Uterus (tissue), 4 donors: ENCODE data around the gene SLC25A21. TPM values are rescaled to one million over a fixed set of nuclear protein-coding genes. Genes with fewer than 3 reads are reported as not detected.

Source experiments
- DNase-seq, 2 donors: peaks; one replicate each; pipeline ENCODE4 v3.0.0-alpha.2; 2019 to 2020
- H3K27ac ChIP-seq, 2 donors: fragments of 200-600 bp; sonication (generic); 1 replicate in 1 of 2; 2 replicates in 1 of 2; pipeline ENCODE4 v1.5.1; 2016 to 2018
- H3K27me3 ChIP-seq, 2 donors: fragments of 200-600 bp; sonication (generic); one replicate each; pipeline ENCODE4 v1.5.1; 2018 to 2019; ENCODE audit warnings: control low read depth in 1 of 2
- H3K36me3 ChIP-seq, 2 donors: fragments of 200-600 bp; sonication (generic); one replicate each; pipeline ENCODE4 v1.5.1; 2019; ENCODE audit warnings: control low read depth in 1 of 2
- H3K4me1 ChIP-seq, 2 donors: fragments of 200-600 bp; sonication (generic); one replicate each; pipeline ENCODE4 v1.5.1; 2018 to 2019; ENCODE audit warnings: control low read depth in 1 of 2
- H3K4me3 ChIP-seq, 2 donors: fragments of 200-600 bp; sonication (generic); 1 replicate in 1 of 2; 2 replicates in 1 of 2; pipeline ENCODE4 v1.5.1; 2018 to 2019; ENCODE audit warnings: mild to moderate bottlenecking in 1 of 2
- H3K9me3 ChIP-seq, 2 donors: fragments of 200-600 bp; sonication (generic); one replicate each; pipeline ENCODE4 v1.5.1; 2019; ENCODE audit warnings: control low read depth in 1 of 2
- POLR2A ChIP-seq, 2 donors: fragments of 450-650 bp; IDR thresholded peaks; one replicate each; pipeline ENCODE4 v1.6.1; 2016; ENCODE audit warnings: antibody characterized with exemption in 2 of 2, mild to moderate bottlenecking in 1 of 2, moderate library complexity in 1 of 2
- intact Hi-C: fragments of 100-400 bp; cut with DNase I; formaldehyde crosslinking; loops from one replicate; pipeline ENCODE4 v1.15.1; 2023; ENCODE audit warnings: low total_unique reads
- microRNA-seq: library from miRNA; unstranded; fragments of <30 nt; microRNA quantifications from one replicate; pipeline ENCODE4, GENCODE V29; 2016; ENCODE audit warnings: borderline microRNAs expressed, borderline replicate concordance
- small RNA-seq: library from RNA; depleted of rRNA; stranded (forward); fragments of <200 nt; gene quantifications from one replicate; pipeline ENCODE3, GENCODE V24; 2016
- total RNA-seq, 4 donors: library from RNA; depleted of rRNA in 3 of 4; stranded (reverse); fragments of >200 nt in 3 of 4; gene quantifications; one replicate each; pipeline versions ENCODE4 v1.1.0 to v1.2.4, GENCODE V29; 2014 to 2023
- TF ChIP-seq, protein P1 (sequence below), 4 experiments: fragments of 200-600 bp in 2 of 4; fragments of 450-650 bp in 2 of 4; sonication (generic) in 2 of 4; IDR thresholded peaks; one replicate each; pipeline ENCODE4 v1.5.1; 2016 to 2019; ENCODE audit warnings: antibody characterized with exemption in 4 of 4, mild to moderate bottlenecking in 2 of 4, moderate library complexity in 1 of 4
- donor health status: DM: yes; HTN: yes; CAD: no.

The SLC25A21 gene
- total RNA-seq, 4 donors from 2014 or later, result under 0.01 to 3.0 (median 2.0) TPM; not detected in 1

DNA sequence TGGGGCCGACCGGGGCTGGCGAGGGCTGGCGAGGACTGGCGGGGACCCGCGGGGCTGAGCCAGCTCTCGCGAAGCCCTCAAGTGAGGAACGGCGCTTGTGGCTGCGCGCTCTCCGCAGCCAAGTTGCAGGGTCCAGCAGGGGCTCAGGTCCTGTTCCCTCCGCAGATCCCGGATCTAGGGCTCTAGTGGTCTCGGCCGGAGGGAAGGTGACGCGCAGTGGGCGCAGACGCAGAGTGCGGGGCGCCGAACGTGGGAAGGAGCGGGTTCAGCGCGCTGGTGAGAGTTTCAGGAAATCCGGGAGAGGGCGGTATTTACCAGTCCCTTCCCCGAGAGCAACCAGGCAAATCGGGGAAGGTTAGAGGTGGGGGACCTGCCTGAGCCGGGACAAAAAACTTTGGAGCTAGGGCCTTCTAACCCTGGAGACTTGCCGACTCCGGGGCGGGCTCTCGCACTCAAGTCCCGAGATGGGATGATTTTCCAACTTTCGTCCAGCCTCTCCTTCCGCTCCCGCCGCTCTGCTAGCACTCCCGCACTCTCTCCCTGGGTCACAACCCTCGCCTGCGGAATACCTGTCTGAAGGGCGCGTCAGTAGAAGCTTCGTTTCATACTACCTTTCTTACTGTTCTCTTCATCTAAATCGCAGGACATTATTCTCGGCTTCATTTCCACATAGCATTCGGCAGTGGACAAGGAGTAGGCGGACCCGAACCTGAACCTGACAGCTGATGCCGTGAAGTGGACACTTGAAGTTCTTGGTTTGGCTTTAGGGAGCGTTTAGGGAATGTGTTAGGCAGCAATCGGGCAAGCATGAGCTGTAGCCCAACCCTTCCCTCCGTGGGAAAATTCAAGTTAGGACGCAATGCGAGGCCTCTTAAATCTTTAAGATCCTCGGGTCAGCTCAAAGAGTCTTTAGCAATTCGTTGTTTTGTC is 524.3 kb downstream of the SLC25A21 start:
- Histone ChIP-seq H3K27me3 (peaks cover 0 to 46% of the 10 kb centered on the region in 2 donors), H3K27ac (no peak overlapping the region), H3K4me3 (no peak overlapping the region), H3K9me3 (no peaks in the 10 kb centered on the region), H3K4me1 (peaks cover 0 to 9% of the 10 kb centered on the region in 2 donors), H3K36me3 (no peaks in the 10 kb centered on the region)
- intact Hi-C loops, result no loop called here
- TF ChIP-seq, protein P1, sequence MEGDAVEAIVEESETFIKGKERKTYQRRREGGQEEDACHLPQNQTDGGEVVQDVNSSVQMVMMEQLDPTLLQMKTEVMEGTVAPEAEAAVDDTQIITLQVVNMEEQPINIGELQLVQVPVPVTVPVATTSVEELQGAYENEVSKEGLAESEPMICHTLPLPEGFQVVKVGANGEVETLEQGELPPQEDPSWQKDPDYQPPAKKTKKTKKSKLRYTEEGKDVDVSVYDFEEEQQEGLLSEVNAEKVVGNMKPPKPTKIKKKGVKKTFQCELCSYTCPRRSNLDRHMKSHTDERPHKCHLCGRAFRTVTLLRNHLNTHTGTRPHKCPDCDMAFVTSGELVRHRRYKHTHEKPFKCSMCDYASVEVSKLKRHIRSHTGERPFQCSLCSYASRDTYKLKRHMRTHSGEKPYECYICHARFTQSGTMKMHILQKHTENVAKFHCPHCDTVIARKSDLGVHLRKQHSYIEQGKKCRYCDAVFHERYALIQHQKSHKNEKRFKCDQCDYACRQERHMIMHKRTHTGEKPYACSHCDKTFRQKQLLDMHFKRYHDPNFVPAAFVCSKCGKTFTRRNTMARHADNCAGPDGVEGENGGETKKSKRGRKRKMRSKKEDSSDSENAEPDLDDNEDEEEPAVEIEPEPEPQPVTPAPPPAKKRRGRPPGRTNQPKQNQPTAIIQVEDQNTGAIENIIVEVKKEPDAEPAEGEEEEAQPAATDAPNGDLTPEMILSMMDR (IDR thresholded peaks at IDR 0.05), result no peak
- TF ChIP-seq POLR2A (IDR thresholded peaks at IDR 0.05), result no peak
- no peak for DNase-seq

DNA sequence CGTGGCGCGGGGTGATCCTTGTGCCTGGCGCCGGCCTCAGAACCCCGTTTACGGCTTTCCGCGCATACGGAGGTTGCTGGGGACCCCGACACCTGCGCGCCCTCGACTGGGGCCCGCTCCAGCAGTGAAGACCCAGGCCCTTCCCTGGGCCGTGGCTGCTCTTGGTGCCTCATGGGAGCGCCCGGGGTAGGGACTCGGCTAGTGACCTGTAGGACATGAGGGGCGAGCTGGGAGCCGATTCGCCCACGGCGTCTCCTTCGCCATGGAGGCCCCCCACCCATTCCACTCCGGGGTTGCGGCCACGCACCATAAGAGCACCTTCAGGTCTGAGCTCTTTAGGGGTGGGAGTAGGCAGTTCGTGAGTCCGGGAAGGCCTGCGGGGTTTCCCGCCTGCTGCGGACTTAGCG is 525.0 kb downstream of the SLC25A21 start:
- Histone ChIP-seq H3K9me3 (no peaks in the 10 kb centered on the region), H3K27me3 (peaks cover 0 to 46% of the 10 kb centered on the region in 2 donors), H3K4me1 (peaks cover 0 to 9% of the 10 kb centered on the region in 2 donors), H3K4me3 (no peak overlapping the region), H3K27ac (no peak overlapping the region), H3K36me3 (no peaks in the 10 kb centered on the region)
- intact Hi-C loops, result no loop called here
- DNase-seq, result no peak
- TF ChIP-seq, protein P1 (IDR thresholded peaks at IDR 0.05), result no peak
- no peak for TF ChIP-seq POLR2A (IDR thresholded peaks at IDR 0.05)

DNA sequence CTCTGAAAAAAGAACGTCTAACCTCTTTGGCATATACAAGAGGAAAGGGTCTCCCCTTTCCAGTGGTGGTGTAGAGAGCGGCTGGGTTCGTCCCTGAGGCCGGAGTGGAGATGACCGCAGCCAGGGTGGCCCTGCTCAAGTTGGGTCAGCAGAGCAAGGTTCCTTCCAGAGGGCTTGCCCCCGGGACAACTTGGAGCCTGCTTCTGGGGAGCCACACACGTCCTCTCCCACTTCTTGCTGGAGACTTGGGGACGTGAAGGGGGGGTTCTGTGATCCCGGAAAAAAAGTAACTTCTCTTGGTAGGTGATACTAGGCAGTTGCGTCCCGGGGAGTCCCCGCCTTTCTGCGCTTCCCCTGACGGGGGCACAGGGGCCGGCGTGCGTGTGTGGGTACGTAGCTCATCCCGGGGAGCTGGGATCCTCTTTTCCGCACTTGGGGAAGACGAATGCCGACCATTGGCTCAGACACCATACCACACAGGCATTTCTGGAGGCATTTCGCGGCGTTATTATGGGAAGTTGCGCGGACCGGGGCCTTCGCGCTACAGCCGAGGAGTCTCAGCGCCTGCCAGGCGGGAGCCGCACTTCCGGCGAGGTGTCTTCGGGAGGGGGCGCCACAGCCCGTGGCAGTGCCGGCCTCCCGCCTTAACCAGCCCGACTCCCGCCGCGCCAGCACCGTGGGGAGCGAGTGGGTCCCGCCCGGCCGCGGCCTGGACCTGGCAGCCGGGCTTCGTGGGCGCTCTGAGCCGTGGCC is 525.6 kb downstream of the SLC25A21 start:
- no peaks in the 10 kb centered on the region for H3K9me3 ChIP-seq
- intact Hi-C loops, result no loop called here
- no peak overlapping the region for H3K4me3 ChIP-seq
- TF ChIP-seq, protein P1 (IDR thresholded peaks at IDR 0.05), result no peak
- no peak for TF ChIP-seq POLR2A (IDR thresholded peaks at IDR 0.05)
- H3K36me3 ChIP-seq, result no peaks in the 10 kb centered on the region
- peaks cover 0 to 9% of the 10 kb centered on the region in 2 donors for H3K4me1 ChIP-seq
- H3K27ac ChIP-seq, result no peak overlapping the region
- H3K27me3 ChIP-seq, result peaks cover 0 to 41% of the 10 kb centered on the region in 2 donors
- no peak for DNase-seq

DNA sequence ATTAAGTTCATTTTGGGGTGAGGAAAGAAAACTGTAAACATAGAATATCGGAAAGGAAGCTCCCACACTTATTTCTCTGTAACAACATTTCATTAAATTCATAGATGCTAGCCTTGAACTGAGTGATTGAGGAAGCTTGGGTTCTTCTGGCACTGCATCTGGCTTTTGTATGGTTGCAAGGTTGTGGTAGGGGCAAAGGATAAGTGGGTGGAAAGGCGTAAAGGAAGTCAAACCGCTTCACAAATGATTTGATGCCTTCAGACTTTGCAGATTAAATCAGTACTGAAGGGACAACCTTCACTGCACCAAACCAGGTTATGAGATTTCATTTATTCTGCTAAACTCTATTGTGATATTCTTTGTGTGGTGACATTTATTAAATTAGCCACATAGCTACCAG is 538.8 kb downstream of the SLC25A21 start:
- H3K27ac ChIP-seq, result no peak overlapping the region
- no peak overlapping the region for H3K4me3 ChIP-seq
- no peaks in the 10 kb centered on the region for H3K4me1 ChIP-seq
- H3K36me3 ChIP-seq, result no peaks in the 10 kb centered on the region
- no peaks in the 10 kb centered on the region for H3K27me3 ChIP-seq
- TF ChIP-seq, protein P1 (IDR thresholded peaks at IDR 0.05), result no peak
- TF ChIP-seq POLR2A (IDR thresholded peaks at IDR 0.05), result no peak
- intact Hi-C loops, result no loop called here
- no peaks in the 10 kb centered on the region for H3K9me3 ChIP-seq
- no peak for DNase-seq

Small RNA genes within 50 kb of the gene (microRNA-seq; reads per million reads assigned to microRNA genes)
- gene MIR4503, result not detected

Small RNA genes within 50 kb of the gene (small RNA-seq; reads per million reads assigned to genes)
- gene MIR4503 (not detected), gene RNU6-273P (not detected)

Other genes starting within 250 kb of the SLC25A21 start
- 10 to 100 TPM; 22.8 to 52.1 (median 39.4) TPM for gene MIPOL1, start 25.3 kb upstream of the SLC25A21 start, total RNA-seq